ENCODE data around the gene JOSD2.

The JOSD2 gene

GRCh38 chr19:50493171-50493570 is 17.8 kb downstream of the JOSD2 start:
- no peak for DNase-seq

- no peak for DNase-seq
These were observed 18.5 kb downstream of the JOSD2 start for GRCh38 chr19:50492303-50493052.

GRCh38 chr19:50490991-50491472 is 20.0 kb downstream of the JOSD2 start:
- no peak for DNase-seq

- no peak for DNase-seq
These were observed 20.6 kb downstream of the JOSD2 start for GRCh38 chr19:50490411-50490811.

DNA sequence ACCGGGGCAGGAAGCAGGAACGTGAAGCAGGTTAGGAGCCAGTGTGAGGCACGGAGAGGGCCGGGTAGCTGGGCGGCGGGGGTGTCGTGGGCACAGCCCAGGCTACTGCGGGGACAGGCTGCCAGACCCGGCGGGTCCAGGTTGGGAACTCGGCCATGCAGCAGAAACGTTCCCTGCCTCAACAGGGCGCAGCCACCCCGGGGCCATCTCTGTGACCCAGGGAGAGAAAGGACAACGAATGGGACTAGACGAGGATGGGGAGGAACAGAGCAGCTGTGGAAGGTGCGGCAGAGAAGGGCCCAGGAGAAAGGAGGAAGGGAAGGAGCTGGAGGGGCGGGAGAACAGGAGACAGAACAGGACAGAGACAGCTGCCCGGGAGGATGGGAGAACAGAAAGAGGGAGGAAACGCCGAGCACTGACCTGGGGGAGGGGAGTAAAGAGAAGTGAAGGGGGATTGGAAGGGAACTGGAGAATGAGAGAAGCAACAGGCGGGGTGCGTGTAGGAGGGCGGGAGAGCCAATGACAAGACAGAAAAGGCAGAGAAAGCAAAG is 21.5 kb downstream of the JOSD2 start:
- no peak for DNase-seq

DNA sequence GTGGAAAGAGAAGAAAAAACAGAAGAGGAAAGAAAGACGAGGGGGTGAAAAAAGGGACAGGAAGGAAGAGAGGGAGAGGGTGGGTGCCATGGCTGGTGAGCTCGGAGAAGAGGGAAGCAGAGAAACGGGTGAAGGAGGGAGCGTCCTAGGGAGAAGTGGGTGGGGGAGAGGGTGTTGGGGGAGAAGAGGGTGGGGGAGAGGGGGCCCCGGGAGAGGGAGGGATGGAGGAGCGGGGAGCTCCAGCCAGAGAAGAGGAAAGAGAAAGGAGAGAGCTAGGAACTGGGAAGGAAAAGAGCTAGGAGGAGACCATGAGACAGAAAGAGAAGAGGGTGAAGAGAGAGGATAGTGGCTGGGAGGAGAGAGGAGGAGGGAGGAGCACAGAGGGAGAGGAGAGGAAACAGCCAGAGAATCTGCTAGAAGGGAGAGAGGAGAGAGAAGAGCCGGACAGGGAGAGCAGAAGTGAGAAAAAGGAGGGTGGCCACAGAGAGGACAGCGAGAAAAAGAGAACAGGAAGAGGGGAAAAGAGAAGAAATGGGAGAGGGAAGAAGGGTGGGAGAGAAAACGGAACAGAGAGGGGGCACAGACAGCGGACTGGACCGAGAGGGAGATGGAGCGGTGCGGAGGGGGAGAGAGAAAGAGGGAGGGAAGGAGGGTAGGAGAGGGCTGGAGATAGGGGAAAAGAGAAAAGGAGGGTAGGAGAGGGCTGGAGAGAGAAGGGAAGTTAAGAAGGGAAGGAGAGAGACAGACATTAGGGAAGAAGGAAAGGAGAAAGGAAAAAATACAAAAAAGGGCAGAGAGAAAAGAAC is 22.4 kb downstream of the JOSD2 start:
- DNase-seq = no peak

GRCh38 chr19:50486823-50487515 is 24.0 kb downstream of the JOSD2 start:
- DNase-seq = no peak

GRCh38 chr19:50485284-50485955 is 25.6 kb downstream of the JOSD2 start:
- DNase-seq = no peak

GRCh38 chr19:50482916-50483315 is 28.1 kb downstream of the JOSD2 start:
- DNase-seq = no peak

DNA sequence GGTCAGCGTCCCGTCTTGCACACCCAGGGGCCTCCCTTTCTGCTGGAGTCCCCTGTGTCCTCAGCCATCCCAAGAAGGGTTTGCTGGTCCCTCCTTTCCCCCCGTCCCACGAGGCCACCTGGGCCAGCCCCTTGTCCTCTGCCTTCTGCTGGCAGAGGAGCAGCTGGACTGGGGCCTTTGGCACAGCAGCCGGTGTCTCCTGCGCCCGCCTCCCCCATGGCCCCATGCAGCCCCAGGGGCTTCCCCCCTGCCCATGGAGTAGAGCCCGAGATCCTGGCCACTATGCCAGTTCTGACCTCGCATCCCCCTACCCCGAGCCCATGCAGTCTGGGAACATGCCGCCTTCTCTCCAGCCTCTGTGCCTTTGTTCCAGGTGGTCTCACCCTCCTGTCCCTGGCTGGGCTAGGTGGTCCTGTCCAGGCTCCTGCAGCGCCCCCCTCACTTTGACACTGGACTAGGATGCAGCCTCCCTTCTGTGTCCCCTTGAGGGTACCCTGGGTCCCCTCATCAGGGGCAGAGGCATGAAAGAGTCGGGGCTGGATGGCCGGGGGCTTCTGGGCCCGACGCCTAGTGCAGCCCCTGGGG is 28.6 kb downstream of the JOSD2 start:
- DNase-seq = no peak

DNA sequence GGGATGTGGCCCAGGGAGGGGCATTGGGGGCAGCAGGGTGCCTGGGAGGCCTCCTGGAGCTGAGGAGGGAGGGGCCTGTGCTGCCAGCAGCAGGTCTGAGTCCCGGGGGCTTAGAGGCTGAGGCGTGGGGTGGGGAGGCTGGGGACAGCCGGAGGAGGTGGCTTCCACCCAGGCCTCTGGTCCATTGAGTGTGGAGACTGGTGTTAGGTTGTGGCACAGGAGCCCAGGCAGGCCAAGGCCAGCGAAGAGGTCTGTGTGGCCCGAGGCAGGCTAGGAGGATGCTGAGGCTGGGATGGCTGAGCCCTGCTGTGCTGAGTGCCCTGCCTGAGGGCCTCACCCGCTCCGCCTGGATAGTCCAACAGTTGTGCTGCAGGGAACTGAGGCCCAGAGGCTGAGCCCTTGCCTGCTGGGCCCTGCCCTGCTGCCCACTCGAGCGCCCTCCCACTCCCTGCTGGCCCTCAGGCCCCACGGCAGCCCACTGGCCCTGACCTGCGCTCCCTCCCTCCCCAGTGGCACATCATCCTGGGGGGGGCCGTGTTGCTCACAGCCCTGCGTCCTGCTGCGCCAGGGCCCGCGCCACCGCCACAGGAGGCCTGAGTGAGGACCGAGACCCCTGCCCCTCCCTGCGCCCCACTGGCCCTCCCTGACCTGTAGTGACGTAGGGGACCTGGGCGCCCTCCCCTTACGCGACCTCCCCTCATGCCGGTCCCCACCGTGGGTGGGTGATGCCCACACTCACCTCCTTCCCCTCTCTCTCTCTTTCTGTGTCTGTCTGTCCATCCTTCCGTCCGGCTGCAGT is 29.4 kb downstream of the JOSD2 start:
- no peak for DNase-seq

GRCh38 chr19:50480281-50481111 is 30.5 kb downstream of the JOSD2 start:
- DNase-seq = no peak

DNA sequence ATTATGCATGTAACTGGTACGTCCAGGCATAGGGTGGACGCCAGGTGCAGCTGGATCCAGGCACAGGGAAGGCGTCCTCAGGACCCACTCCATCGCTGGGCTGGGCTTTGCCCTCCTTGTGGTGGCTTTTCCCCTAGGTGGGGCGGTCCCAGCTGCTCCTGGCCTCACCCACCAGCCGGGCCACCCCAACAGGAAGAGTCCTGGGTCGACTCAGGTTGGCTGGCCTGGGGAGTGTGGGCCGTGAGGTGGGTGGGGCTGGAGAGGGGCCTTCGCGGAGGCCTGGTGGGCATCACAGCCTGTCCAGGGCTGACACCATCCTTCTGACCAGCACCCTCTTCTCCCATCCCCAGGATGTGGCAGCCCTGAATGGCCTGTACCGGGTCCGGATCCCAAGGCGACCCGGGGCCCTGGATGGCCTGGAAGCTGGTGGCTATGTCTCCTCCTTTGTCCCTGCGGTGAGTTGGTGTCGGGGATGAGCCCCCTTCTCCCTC is 31.2 kb downstream of the JOSD2 start:
- DNase-seq = no peak

- no peak for DNase-seq
These were observed 31.9 kb downstream of the JOSD2 start for GRCh38 chr19:50478901-50479715.

DNA sequence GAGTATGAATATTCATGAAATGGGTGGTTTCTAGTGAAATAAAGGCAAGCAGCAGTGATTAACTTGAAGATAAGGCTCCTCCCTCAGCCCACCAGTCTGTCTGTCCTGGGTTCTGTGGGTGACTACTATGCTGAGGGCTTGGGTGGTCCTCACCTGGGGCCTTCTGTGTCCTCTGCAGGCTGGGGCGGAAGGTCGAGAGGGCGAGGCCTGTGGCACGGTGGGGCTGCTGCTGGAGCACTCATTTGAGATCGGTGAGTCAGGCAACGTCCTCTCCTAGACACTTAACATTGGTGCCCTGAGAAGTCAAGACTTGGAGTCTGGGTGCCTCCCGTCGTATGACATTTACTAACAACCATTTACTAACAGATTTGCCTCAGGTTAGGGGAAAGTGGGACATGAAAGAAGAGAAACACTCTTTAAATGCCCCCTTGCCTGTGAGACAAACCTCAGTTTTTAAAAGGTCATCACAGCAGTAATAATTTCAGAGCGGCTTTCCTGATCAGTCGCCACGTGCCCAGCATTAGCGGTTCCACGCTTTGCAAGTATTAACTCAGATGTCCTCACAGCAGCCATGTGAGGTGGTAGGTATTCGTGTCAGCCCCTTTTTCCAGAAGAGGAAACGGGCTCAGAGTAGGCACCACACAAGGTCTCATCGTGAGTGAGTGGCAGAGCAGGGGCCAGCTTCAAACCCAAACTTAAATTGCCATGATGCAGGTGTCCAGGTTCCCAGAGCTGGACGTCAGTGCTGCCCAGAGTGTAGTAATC is 33.1 kb downstream of the JOSD2 start:
- DNase-seq = no peak

DNA sequence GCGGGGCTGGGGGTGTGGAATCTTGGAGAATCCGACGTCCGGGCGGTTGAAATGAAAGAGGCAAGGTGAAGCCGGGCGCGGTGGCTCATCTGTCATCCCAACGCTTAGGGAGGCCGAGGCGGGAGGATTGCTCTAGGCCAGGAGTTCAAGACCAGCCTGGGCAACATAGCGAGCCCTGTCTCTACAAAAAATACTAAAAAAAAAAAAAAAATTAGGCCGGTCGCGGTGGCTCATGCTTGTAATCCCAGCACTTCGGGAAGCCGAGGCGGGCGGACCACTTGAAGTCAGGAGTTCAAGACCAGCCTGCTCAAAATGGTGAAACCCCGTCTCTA is 34.1 kb downstream of the JOSD2 start:
- DNase-seq = no peak

DNA sequence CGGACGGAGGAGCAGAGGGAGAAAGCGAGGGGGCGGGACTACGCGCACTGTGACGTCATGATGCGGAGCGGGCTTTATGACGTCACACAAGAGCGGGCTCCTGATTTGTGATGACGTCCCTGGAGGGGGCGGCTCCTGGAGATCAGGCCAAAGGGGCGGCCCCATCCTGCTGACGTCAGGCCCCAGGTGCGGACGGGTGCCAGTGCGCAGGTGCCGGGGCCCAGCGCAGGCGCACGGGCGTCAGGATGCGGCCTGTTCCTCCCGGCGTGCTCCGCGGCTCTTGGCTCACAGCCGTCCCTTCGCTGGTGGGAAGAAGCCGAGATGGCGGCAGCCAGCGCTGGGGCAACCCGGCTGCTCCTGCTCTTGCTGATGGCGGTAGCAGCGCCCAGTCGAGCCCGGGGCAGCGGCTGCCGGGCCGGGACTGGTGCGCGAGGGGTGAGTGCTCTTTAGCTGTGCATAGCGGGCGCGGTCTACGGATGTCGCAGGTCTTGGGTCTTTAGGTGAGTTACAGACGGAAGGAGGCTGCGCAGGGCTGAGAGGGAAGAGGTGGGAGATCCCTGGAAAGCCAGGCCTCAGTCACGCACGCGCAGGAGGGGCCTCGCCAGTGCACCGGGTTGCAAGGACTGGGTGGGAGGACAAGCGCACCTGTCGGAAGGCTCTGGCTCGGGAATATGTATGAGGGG is 34.6 kb downstream of the JOSD2 start, which contains the start of the genes EMC10 and GARIN5A:
Gene EMC10 (plus strand): TSS at position 284 of the 683 bp plus-strand sequence. CDS start 38 bp downstream, at position 322.
Gene GARIN5A (minus strand): TSS at position 625 of the 683 bp plus-strand sequence. CDS start 460 bp downstream, at position 165.
- peak; percentile 88 for DNase-seq

DNA sequence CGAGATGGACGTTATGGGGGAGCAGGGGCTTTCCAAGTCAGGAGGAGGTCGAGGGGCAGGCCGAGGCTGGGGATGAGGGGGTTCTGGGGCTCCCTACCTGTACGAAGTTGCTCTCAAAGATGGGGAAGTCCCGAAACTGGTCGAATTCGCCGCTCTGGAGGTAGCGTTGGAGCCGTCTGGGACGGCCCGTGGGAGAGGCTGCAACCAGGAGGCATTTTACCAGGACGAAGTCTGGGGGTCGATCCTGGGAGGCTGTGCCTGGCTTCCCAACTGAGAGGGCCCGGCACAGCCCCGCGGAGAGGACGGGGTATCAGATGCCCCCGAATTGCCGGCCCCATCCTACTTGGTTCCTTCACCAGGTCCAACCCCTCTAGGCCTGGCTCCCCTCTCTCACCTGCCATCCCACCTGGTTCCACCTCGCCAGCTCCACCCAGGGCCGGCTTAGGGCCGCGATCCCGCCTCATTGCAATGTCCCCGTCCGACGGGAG is 35.2 kb downstream of the JOSD2 start:
- DNase-seq = no peak

Measured in NCI-H1048 (cell line).